ENCODE results near the gene LGI4.

- TF ChIP-seq CTCF (IDR thresholded peaks at IDR 0.05 in 4 of 5, conservative IDR thresholded peaks at IDR 0.05 in 1 of 5) (no peak), POLR2A (IDR thresholded peaks at IDR 0.05) (no peak)
Observed at GRCh38 chr19:35133826-35134225, 1.0 kb downstream of the LGI4 start.

All from gastrocnemius medialis (tissue), 4 donors.